ENCODE measurements around the gene TTC7B. TPM values are rescaled to one million over a fixed set of nuclear protein-coding genes. Genes with fewer than 3 reads are reported as not detected.

Gene TTC7B
- total RNA-seq, 1 experiment from 2014 or later, result 40.9 TPM

GRCh38 chr14:90732139-90732538 is 84.1 kb downstream of the TTC7B start:
- intact Hi-C loops (cut with micrococcal nuclease; ENCODE audit: unreplicated experiment), result no loop called here
- Histone ChIP-seq H3K27ac (ENCODE audit: low read length) (no peak overlapping the region), H3K4me1 (ENCODE audit: control insufficient read depth, insufficient read depth, low read length) (no peaks in the 10 kb centered on the region), H3K27me3 (ENCODE audit: control insufficient read depth, insufficient read depth, low read length) (no peaks in the 10 kb centered on the region), H3K4me3 (ENCODE audit: low read depth in 2 of 2, low read length in 2 of 2) (no peak overlapping the region), H3K9me3 (ENCODE audit: control insufficient read depth, insufficient read depth, low read depth, low read length) (no peaks in the 10 kb centered on the region), H3K36me3 (ENCODE audit: control insufficient read depth, insufficient read depth, low read length) (no peaks in the 10 kb centered on the region)
- in situ Hi-C loops (cut with HindIII; ENCODE audit: low pct_unique_long_range_greater_than_20kb, low sequenced_read_pairs), result no loop called here
- ChIA-PET POLR2A (no interaction called here), CTCF (no interaction called here)
- DNase-seq (ENCODE audit: low read depth, low spot score) (no peak), ATAC-seq (no peak)
- TF ChIP-seq, protein P1, sequence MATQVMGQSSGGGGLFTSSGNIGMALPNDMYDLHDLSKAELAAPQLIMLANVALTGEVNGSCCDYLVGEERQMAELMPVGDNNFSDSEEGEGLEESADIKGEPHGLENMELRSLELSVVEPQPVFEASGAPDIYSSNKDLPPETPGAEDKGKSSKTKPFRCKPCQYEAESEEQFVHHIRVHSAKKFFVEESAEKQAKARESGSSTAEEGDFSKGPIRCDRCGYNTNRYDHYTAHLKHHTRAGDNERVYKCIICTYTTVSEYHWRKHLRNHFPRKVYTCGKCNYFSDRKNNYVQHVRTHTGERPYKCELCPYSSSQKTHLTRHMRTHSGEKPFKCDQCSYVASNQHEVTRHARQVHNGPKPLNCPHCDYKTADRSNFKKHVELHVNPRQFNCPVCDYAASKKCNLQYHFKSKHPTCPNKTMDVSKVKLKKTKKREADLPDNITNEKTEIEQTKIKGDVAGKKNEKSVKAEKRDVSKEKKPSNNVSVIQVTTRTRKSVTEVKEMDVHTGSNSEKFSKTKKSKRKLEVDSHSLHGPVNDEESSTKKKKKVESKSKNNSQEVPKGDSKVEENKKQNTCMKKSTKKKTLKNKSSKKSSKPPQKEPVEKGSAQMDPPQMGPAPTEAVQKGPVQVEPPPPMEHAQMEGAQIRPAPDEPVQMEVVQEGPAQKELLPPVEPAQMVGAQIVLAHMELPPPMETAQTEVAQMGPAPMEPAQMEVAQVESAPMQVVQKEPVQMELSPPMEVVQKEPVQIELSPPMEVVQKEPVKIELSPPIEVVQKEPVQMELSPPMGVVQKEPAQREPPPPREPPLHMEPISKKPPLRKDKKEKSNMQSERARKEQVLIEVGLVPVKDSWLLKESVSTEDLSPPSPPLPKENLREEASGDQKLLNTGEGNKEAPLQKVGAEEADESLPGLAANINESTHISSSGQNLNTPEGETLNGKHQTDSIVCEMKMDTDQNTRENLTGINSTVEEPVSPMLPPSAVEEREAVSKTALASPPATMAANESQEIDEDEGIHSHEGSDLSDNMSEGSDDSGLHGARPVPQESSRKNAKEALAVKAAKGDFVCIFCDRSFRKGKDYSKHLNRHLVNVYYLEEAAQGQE (IDR thresholded peaks at IDR 0.05; ENCODE audit: insufficient read depth in 1 of 2, low read depth in 2 of 2, low read length in 1 of 2), result no peak
- TF ChIP-seq POLR2AphosphoS5 (IDR thresholded peaks at IDR 0.05; ENCODE audit: low read depth, low read length), result no peak
- no peak for TF ChIP-seq TCF7L2 (IDR thresholded peaks at IDR 0.05; ENCODE audit: low read depth, low read length)
- TF ChIP-seq, protein P2, sequence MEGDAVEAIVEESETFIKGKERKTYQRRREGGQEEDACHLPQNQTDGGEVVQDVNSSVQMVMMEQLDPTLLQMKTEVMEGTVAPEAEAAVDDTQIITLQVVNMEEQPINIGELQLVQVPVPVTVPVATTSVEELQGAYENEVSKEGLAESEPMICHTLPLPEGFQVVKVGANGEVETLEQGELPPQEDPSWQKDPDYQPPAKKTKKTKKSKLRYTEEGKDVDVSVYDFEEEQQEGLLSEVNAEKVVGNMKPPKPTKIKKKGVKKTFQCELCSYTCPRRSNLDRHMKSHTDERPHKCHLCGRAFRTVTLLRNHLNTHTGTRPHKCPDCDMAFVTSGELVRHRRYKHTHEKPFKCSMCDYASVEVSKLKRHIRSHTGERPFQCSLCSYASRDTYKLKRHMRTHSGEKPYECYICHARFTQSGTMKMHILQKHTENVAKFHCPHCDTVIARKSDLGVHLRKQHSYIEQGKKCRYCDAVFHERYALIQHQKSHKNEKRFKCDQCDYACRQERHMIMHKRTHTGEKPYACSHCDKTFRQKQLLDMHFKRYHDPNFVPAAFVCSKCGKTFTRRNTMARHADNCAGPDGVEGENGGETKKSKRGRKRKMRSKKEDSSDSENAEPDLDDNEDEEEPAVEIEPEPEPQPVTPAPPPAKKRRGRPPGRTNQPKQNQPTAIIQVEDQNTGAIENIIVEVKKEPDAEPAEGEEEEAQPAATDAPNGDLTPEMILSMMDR (IDR thresholded peaks at IDR 0.05), result no peak
- no peak for TF ChIP-seq SIN3A (IDR thresholded peaks at IDR 0.05; ENCODE audit: borderline replicate concordance, insufficient read depth, low read depth, low read length)
- no TSS peak for BruUV-seq (replicated peaks)

DNA sequence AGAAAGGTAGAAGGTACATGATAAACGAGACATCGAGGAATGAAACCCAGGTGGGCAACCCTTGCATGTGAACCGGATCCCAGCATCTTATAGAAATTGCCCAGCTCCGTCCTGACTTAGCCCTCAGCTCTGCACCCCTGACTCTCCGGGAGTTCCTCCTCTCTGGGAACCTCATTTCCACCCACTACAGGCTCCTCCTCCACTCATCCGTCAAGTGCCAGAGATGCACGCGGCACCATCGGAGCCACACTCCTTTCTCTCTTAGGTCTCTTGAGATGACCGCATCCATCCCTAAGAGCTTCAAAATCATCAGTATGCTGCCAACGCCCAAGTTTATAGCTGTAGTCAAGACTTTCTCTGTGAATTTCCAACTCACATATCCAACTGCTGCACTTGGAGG is 84.7 kb downstream of the TTC7B start:
- ChIA-PET POLR2A (no interaction called here), CTCF (no interaction called here)
- no peak for ATAC-seq
- BruUV-seq (replicated peaks), result no TSS peak
- TF ChIP-seq, protein P1 (IDR thresholded peaks at IDR 0.05; ENCODE audit: insufficient read depth in 1 of 2, low read depth in 2 of 2, low read length in 1 of 2), result no peak
- TF ChIP-seq, protein P2 (IDR thresholded peaks at IDR 0.05), result no peak
- TF ChIP-seq SIN3A (IDR thresholded peaks at IDR 0.05; ENCODE audit: borderline replicate concordance, insufficient read depth, low read depth, low read length) (no peak), POLR2AphosphoS5 (IDR thresholded peaks at IDR 0.05; ENCODE audit: low read depth, low read length) (no peak), TCF7L2 (IDR thresholded peaks at IDR 0.05; ENCODE audit: low read depth, low read length) (no peak)
- intact Hi-C loops (cut with micrococcal nuclease; ENCODE audit: unreplicated experiment) (no loop called here), in situ Hi-C loops (cut with HindIII; ENCODE audit: low pct_unique_long_range_greater_than_20kb, low sequenced_read_pairs) (no loop called here)
- no peaks in the 10 kb centered on the region for H3K27me3 ChIP-seq (ENCODE audit: control insufficient read depth, insufficient read depth, low read length)
- no peak overlapping the region for H3K27ac ChIP-seq (ENCODE audit: low read length)
- H3K9me3 ChIP-seq (ENCODE audit: control insufficient read depth, insufficient read depth, low read depth, low read length), result no peaks in the 10 kb centered on the region
- no peak for DNase-seq (ENCODE audit: low read depth, low spot score)
- no peaks in the 10 kb centered on the region for H3K36me3 ChIP-seq (ENCODE audit: control insufficient read depth, insufficient read depth, low read length)
- H3K4me3 ChIP-seq (ENCODE audit: low read depth in 2 of 2, low read length in 2 of 2), result no peak overlapping the region
- H3K4me1 ChIP-seq (ENCODE audit: control insufficient read depth, insufficient read depth, low read length), result no peaks in the 10 kb centered on the region
